GM19043 (cell line): ENCODE measurements around the gene CARF.
"Not testable (repeated sequence)": the region's sequence is repeated elsewhere in the genome, so short reads cannot be mapped to it uniquely, and the experiment has no call there.

Source experiments
- ATAC-seq: cut with Tn5 transposase; IDR thresholded peaks from one replicate; pipeline ENCODE4 v1.9.1; 2021; ENCODE audit warnings: low read depth; ENCODE audit not compliant: unreplicated experiment

Gene CARF

DNA sequence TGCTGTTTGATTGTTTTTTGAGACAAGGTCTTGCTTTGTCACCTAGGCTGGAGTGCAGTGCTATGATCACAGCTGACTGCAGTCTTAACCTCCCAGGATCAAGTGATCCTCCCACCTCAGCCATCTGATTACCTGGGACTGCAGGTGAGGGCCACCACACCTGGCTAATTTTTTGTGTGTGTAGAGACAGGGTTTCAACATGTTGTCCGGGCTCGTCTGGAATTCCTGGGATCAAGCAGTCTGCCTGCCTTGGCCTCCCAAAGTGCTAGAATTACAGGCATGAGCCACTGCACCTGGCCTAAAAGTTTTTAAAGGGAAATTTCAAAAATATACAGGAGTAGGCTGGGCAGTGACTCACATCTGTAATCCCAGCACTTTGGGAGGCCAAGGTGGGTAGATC is 22.4 kb downstream of the CARF start:
- no peak for ATAC-seq

- ATAC-seq = no peak
Observed at GRCh38 chr2:202938960-202939359, 26.9 kb downstream of the CARF start.

- no peak for ATAC-seq
Observed at GRCh38 chr2:202941771-202942170, 29.7 kb downstream of the CARF start.

DNA sequence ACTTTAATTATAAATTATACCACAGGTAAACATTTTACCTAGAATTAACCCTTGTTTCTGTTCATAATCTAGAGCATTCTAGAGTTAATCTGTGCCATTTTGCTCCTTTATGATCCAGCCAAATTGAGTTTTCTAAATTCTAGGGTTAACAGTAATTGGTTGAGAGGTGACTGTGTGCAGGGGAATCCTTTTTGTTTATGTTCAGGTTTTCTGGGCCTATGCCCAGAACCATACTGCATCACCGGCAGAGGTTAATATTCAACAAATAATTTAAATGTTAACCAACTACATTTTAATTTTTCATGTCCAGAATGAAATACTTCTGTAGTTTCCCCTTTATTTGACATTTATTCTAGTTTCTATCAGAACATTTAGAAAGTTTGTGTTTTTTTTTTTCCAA is 32.3 kb downstream of the CARF start:
- no peak for ATAC-seq

DNA sequence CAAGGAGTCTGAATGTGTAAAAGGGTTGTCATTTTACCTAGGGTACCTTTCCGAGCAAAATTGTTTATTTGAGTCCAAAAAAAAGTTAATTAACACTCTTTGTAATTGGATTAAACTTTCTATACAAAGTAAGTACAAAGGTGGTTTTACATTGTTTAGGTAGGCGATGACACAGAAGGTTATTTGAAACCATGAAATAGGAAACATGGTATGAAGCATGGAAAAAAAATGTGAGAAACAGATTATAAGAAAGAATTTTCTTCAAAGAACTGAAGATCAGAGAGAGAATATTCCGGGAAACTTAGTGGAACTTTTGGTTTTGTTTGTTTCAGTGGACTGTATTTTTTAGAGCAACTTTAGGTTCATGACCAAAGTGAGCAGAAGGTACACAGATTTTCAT is 32.7 kb downstream of the CARF start:
- no peak for ATAC-seq

DNA sequence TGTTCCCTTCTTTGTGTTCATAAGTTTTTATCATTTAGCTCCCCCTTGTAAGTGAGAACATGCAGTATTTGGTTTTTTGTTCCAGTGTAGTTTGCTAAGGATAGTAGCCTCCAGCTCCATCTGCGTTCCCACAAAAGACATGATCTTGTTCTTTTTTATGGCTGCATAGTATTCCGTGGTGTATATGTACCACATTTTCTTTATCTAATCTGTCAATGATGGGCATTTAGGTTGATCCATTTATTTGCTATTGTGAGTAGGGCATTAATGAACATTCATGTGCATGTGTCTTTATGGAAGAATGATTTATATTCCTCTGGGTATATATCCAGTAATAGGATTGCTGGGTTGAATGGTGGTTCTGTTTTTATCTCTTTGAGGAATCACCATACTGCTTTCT is 33.4 kb downstream of the CARF start:
- ATAC-seq = no peak

DNA sequence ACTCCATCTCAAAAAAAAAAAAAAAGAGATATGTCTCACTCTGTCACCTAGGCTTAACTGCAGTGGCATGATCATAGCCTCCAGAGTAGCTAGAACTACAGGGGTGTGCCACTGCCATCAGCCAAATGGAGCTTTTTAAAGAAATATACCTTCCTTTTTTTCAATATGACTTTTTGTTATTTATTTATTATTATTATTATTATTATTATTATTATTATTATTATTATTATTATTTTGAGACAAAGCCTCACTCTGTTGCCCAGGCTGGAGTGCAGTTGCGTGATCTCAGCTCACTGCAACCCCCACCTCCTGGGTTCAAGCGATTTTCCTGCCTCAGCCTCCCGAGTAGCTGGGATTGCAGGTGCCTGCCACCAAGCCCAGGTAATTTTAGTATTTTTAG is 37.3 kb downstream of the CARF start:
- ATAC-seq = not testable (repeated sequence)

DNA sequence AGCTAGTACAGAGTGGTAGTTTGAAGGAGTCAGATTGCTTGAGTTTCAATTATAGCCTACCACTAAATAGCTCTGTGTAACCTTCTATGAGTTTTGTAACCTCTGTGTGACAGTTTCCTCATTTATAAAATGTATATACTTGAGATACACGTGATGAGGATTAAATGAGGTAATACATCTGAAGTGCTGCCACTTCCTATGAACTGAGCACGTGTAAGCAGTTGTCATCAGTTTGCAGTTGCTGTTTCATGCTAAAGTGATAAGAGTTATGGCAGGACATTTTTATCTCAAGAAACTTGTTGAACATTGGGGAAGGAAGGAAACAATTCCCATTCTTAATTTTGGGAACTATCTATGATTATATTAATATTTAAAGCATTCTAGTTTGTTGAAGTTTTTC is 38.5 kb downstream of the CARF start:
- ATAC-seq = no peak

GRCh38 chr2:202960524-202960923 is 48.4 kb downstream of the CARF start:
- ATAC-seq = no peak

GRCh38 chr2:202963712-202964111 is 51.6 kb downstream of the CARF start:
- ATAC-seq = no peak

DNA sequence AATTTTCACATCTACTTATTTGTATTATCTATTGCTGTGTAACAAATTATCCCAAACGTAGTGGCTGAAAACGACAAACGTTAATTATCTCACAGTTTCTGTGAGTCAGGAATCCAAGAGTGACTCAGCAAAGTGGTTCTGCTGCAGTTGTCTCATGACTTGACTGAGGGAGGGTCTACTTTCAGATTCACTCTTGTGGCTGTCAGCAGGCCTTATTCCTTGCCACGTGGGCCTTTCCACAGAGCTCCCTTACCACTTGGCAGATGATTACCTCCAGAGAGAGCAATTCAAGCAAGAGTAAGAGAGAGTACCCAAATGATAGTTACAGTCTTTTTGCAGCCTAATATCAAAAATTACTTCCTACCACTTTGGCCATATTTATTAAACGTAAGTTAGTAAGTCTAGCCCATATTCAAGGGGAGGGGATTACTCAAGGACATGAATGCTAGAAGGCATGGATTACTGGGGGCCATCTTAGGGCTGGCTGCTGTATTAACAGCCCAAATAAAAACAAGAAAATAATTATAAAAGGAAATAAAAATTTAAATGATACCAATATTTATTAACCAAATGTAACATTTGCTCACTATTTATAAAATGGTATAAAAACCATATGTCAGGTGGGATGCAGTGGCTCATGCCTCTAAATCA is 53.9 kb downstream of the CARF start:
- peak; percentile 89 for ATAC-seq

- ATAC-seq = not testable (repeated sequence)
Observed at GRCh38 chr2:202969404-202969803, 57.3 kb downstream of the CARF start.

GRCh38 chr2:202976809-202977208 is 64.7 kb downstream of the CARF start:
- no peak for ATAC-seq

DNA sequence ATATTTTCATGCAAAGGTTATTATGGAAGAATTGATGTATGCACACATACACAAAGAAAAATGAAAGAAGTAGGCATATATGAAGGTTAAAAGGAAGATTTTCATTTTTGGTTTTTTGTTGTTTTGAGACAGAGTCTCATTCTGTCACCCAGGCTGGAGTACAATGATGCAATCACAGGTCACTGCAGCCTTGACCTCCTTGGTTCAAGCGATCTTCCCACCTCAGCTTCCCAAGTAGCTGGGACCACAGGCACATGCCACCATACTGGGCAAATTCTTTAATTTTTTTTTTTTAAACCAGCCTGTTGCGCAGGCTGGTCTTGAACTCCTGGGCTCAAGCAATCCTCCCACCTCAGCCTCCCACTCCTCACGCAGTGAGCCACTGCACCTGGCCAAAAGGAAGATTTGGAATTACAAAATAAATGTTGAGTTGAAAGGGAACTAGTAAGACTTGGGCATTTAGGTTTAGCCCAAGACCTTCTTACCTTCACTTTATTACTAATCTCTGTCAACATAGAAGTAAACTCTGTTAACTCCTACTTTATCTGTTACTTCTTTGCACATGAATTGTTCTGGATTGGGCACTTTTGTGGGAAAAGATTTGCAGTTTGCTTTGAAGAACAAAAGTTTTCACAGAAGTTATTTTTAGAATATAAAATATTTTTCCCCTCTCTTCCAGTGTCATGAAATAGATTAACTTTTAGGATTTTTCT is 70.9 kb downstream of the CARF start:
- no peak for ATAC-seq

- ATAC-seq = no peak
Observed at GRCh38 chr2:202989749-202990148, 77.7 kb downstream of the CARF start.

DNA sequence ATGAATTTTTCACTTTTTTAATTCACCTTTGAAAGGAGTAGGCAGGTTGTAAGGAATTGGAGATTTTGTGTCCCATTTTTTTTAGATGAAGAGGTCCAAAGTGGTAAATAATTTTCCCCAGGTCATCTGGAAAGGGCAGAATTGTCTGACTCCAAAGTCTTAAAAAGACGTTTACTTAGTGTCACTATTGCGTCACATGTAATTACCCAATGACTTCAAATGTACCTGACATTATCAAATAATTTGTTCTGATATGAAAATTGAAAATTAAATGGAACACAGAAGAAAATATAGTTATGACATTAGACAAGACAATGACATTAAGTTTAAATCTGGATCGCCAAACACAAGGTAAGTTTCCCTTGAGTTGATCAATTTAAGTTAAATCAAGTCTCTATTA is 78.4 kb downstream of the CARF start:
- no peak for ATAC-seq

DNA sequence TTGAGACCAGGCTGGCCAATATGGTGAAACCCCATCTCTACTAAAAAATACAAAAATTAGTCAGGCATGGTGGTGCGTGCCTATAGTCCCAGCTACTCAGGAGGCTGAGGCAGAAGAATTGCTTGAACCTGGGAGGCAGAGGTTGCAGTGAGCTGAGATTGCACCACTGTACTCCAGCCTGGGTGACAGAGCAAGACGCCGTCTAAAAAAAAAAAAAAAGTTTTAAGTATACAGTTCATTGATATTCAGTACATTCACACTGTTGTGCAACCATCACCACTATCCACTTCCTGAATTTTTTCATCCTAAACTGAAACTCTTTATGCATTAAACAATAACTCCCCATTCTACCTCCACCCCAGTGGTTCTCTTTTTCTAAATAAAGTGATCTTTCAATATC is 85.0 kb downstream of the CARF start:
- ATAC-seq = not testable (repeated sequence)

GRCh38 chr2:203002054-203002821 is 90.2 kb downstream of the CARF start:
- no peak for ATAC-seq

- ATAC-seq = no peak
Observed at GRCh38 chr2:203003716-203004115, 91.6 kb downstream of the CARF start.

GRCh38 chr2:203014456-203015199 is 102.6 kb downstream of the CARF start, which contains the start of gene NBEAL1:
Gene NBEAL1, plus strand, starts transcription at chr2:203014875. Its CDS starts 1,510 bp downstream, at chr2:203016385.
- peak; percentile 95 for ATAC-seq

DNA sequence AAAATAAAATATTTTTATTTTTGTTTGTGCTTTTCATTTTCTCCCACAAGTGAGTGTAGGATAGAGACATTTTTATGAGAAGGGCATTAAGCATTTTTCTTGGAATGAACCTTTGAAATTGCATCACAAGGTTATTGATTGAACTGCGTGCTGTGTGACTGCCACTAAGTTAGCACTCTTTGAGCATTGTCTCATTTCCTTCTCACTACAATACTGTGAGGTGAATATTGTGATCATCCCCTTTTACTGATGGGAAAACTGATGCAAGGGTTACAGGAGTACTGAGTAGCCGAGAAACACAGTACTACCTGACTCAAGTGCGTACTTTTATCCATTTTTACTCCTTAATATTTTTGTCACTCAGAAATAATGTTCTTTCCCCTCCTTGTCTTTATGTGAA is 104.6 kb downstream of the CARF start:
- ATAC-seq = no peak
